ENCODE measurements around the gene UTF1. TPM values are rescaled to one million over a fixed set of nuclear protein-coding genes. Genes with fewer than 3 reads are reported as not detected.

Gene UTF1
- polyA plus RNA-seq, 3 donors from 2014 or later: not detected

DNA sequence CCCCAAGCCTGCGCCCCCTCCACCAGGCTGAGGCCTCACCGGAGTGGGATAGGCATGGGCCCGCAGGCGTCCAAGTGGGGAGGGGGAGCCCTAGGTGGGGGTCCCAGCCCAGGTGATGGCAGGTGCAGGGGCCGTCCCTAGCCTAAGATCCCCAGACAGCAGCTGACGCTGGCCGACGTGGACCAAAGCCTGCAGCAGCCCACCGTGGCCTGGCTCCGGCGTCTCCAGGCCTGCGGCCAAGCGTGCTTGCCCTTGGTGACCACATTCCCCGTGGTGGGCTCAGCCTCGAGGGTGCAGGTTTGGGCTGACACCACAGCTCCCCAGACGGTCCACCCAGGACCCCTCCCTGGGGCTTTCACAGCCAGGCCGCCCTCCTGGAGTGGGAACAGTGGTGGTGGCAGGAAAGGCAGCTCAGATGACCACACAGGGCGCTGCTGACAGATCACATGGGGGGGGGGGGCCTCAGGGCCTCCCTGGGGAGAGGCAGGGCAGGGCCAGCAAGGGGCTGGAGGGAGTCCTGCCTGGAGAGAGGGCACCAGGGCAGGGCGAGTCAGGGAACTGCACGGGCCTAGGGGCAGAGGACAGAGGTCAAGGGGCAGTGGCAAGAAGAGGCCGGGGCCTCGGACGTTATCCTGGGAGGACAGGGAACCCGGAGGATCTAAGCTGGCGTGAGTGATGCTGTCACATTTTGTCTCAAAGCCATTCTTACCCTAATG is 47.4 kb downstream of the UTF1 start:
- peaks cover 29 to 42% of the 10 kb centered on the region in 2 donors for H3K4me1 Mint-ChIP-seq
- peaks cover 18 to 34% (median 19%) of the 10 kb centered on the region in 3 donors for H3K27me3 Mint-ChIP-seq (ENCODE audit: low read depth in 3 of 3)
- peak overlapping the region; percentile 93 to 99 (median 98) for H3K4me3 Mint-ChIP-seq
- no peaks in the 10 kb centered on the region for H3K9me3 Mint-ChIP-seq
- H3K36me3 Mint-ChIP-seq: peaks cover 0 to 8% (median 0%) of the 10 kb centered on the region in 3 donors
- peak; percentile 51 to 66 (median 65) for DNase-seq
- H3K27ac Mint-ChIP-seq: peak overlapping the region; percentile 99 to 100 (median 100)

DNA sequence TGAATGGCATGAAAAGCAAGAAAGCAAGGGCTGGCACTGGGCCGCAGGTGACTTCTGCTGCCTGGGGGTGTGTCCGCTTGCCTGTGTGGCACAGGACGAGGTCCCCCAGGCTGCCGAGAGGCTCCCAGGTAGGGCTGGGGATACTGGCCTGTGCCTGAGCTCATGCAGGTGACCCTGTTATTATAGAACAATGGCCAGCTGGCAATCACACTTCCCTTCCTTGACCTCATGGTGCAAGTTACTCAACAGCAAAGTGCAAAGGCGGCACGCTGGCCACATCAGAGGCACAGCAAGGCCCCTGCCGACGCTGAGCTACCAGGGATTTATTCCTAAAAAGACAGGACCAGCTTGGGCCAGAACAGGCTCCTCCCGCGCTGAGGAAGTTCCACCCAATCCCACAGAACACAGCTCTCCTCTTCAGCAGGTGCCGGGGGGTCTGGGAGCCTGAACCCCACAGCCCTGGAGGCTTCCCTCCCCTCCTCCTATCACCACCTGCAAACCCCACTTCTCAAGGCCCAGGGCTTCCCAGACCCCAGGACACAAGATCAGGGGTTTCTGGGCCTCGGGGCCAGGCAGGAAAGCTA is 48.1 kb downstream of the UTF1 start:
- H3K36me3 Mint-ChIP-seq: peaks cover 0 to 10% (median 0%) of the 10 kb centered on the region in 3 donors
- peak overlapping the region; percentile 99 to 100 (median 100) for H3K27ac Mint-ChIP-seq
- peak in 2 of 3 donors; percentile 32 to 43 for DNase-seq
- peak overlapping the region; percentile 93 to 99 (median 98) for H3K4me3 Mint-ChIP-seq
- H3K9me3 Mint-ChIP-seq: no peaks in the 10 kb centered on the region
- H3K27me3 Mint-ChIP-seq (ENCODE audit: low read depth in 3 of 3): peaks cover 18 to 34% (median 19%) of the 10 kb centered on the region in 3 donors
- peaks cover 29 to 42% of the 10 kb centered on the region in 2 donors for H3K4me1 Mint-ChIP-seq

DNA sequence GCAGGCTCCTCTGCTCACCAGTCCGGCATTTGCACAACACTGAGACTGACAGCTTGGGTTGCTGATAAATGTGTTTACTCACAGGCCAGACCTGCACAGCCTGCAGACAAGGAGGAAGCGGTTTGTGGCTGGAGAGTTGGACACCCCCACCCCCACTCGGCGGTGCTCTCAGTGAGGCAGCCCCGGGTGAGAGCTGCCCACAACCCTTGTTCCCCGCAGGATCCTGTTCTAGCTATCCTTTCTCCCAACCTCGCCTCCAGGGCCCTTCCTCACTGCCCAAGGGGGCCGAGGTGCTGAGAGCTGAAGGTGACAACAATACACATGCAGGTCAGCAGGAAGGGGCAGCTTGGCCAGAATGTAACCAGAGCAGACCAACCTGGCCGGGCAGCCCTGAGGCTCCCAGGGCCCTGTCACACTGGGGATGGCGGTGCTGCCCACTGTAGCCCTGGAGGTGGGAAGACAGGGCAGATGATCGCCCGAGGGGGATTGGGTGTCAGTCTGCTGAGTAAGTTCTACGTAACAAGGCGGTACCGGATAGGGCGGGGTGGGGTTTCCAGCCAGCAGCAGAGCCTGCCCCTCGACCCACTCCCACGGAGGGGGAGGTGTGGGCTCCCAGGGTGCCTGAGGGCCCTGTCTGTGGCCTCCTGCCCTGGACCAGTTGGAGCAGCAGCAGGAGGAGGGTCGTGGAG is 48.7 kb downstream of the UTF1 start:
- Mint-ChIP-seq H3K36me3 (peaks cover 2 to 12% (median 2%) of the 10 kb centered on the region in 3 donors), H3K27me3 (ENCODE audit: low read depth in 3 of 3) (peaks cover 18 to 34% (median 19%) of the 10 kb centered on the region in 3 donors), H3K27ac (peak overlapping the region; percentile 99 to 100 (median 100)), H3K9me3 (no peaks in the 10 kb centered on the region), H3K4me3 (peak overlapping the region; percentile 93 to 99 (median 98)), H3K4me1 (peaks cover 29 to 42% of the 10 kb centered on the region in 2 donors)
- peak; percentile 93 to 94 (median 94) for DNase-seq

- Mint-ChIP-seq H3K27me3 (ENCODE audit: low read depth in 3 of 3) (peaks cover 17 to 34% (median 19%) of the 10 kb centered on the region in 3 donors), H3K4me1 (peaks cover 29 to 41% of the 10 kb centered on the region in 2 donors), H3K36me3 (peaks cover 3 to 18% (median 5%) of the 10 kb centered on the region in 3 donors), H3K9me3 (no peaks in the 10 kb centered on the region), H3K4me3 (peak overlapping the region; percentile 93 to 99 (median 98)), H3K27ac (peak overlapping the region; percentile 99 to 100 (median 100))
- peak; percentile 38 to 43 (median 42) for DNase-seq
These were observed 49.6 kb downstream of the UTF1 start for GRCh38 chr10:133279326-133280226.

- peaks cover 29 to 37% of the 10 kb centered on the region in 2 donors for H3K4me1 Mint-ChIP-seq
- H3K27me3 Mint-ChIP-seq (ENCODE audit: low read depth in 3 of 3): peaks cover 13 to 28% (median 19%) of the 10 kb centered on the region in 3 donors
- peak overlapping the region in 4 of 5 donors; percentile 93 to 99 (median 97) for H3K4me3 Mint-ChIP-seq
- DNase-seq: no peak
- no peaks in the 10 kb centered on the region for H3K9me3 Mint-ChIP-seq
- H3K36me3 Mint-ChIP-seq: peaks cover 5 to 24% (median 9%) of the 10 kb centered on the region in 3 donors
- H3K27ac Mint-ChIP-seq: peak overlapping the region; percentile 99 to 100 (median 100)
These were observed 50.5 kb downstream of the UTF1 start for GRCh38 chr10:133280391-133281059.

DNA sequence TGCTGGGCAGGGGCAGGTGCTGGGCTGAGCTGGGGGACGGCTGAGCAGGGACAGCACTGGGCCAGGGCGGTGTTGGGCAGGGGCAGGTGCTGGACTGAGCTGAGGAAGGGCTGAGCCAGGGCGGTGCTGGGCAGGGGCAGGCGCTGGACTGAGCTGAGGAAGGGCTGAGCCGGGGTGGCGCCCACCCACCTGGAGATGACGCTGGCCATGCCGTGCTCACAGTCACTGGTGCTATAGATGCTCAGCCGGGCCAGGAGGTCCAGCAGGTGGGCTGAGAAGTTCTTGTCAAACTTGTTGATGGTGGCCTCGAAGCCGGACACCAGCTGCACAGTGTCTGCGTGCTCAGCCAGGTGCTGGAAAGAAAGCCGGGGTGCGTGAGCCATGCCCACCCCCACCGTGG is 51.1 kb downstream of the UTF1 start:
- Mint-ChIP-seq H3K9me3 (no peaks in the 10 kb centered on the region), H3K4me1 (peaks cover 29 to 33% of the 10 kb centered on the region in 2 donors), H3K27me3 (ENCODE audit: low read depth in 3 of 3) (peaks cover 9 to 23% (median 14%) of the 10 kb centered on the region in 3 donors), H3K4me3 (no peak overlapping the region), H3K36me3 (peaks cover 11 to 30% (median 14%) of the 10 kb centered on the region in 3 donors), H3K27ac (peak overlapping the region in 2 of 6 donors; percentile 40 to 100)
- no peak for DNase-seq

Other genes with a start within 250 kb of the UTF1 start
- not detected for gene ADGRA1, start 142.3 kb upstream of the UTF1 start, polyA plus RNA-seq
- not detected for gene KNDC1, start 70.0 kb upstream of the UTF1 start, polyA plus RNA-seq
- under 1 TPM in 1 of 3 donors, not detected in 2; 0.24 TPM for gene VENTX, start 7.6 kb downstream of the UTF1 start, polyA plus RNA-seq
- gene ADAM8, start 46.7 kb downstream of the UTF1 start, polyA plus RNA-seq: 100 to 1,000 TPM; 143 to 294 (median 153) TPM
- 10 to 100 TPM; 11.0 to 44.3 (median 27.5) TPM for gene TUBGCP2, start 78.7 kb downstream of the UTF1 start, polyA plus RNA-seq
- gene ZNF511, start 78.7 kb downstream of the UTF1 start, polyA plus RNA-seq: 10 to 100 TPM; 73.2 to 90.2 (median 88.0) TPM
- gene CALY, start 106.7 kb downstream of the UTF1 start, polyA plus RNA-seq: not detected
- gene PRAP1, start 117.2 kb downstream of the UTF1 start, polyA plus RNA-seq: not detected
- gene FUOM, start 127.8 kb downstream of the UTF1 start, polyA plus RNA-seq: 10 to 100 TPM; 12.3 to 28.7 (median 17.5) TPM
- gene ECHS1, start 143.1 kb downstream of the UTF1 start, polyA plus RNA-seq: 100 to 1,000 TPM in 2 of 3 donors, 10 to 100 TPM in 1; 91.2 to 134 (median 118) TPM
- 10 to 100 TPM; 10.5 to 13.0 (median 11.0) TPM for gene PAOX, start 149.0 kb downstream of the UTF1 start, polyA plus RNA-seq
- 10 to 100 TPM; 45.5 to 60.3 (median 58.3) TPM for gene MTG1, start 163.9 kb downstream of the UTF1 start, polyA plus RNA-seq
- under 1 TPM in 2 of 3 donors, not detected in 1; 0.30 to 0.37 TPM for gene SPRN, start 194.4 kb downstream of the UTF1 start, polyA plus RNA-seq
- under 1 TPM in 2 of 3 donors, not detected in 1; 0.20 to 0.74 TPM for gene SCART1, start 223.7 kb downstream of the UTF1 start, polyA plus RNA-seq

All from immature natural killer cell (primary cell).